ENCODE measurements around the gene IQCC.
"Not testable (repeated sequence)": the region's sequence is repeated elsewhere in the genome, so short reads cannot be mapped to it uniquely, and the experiment has no call there.

IQCC gene

DNA sequence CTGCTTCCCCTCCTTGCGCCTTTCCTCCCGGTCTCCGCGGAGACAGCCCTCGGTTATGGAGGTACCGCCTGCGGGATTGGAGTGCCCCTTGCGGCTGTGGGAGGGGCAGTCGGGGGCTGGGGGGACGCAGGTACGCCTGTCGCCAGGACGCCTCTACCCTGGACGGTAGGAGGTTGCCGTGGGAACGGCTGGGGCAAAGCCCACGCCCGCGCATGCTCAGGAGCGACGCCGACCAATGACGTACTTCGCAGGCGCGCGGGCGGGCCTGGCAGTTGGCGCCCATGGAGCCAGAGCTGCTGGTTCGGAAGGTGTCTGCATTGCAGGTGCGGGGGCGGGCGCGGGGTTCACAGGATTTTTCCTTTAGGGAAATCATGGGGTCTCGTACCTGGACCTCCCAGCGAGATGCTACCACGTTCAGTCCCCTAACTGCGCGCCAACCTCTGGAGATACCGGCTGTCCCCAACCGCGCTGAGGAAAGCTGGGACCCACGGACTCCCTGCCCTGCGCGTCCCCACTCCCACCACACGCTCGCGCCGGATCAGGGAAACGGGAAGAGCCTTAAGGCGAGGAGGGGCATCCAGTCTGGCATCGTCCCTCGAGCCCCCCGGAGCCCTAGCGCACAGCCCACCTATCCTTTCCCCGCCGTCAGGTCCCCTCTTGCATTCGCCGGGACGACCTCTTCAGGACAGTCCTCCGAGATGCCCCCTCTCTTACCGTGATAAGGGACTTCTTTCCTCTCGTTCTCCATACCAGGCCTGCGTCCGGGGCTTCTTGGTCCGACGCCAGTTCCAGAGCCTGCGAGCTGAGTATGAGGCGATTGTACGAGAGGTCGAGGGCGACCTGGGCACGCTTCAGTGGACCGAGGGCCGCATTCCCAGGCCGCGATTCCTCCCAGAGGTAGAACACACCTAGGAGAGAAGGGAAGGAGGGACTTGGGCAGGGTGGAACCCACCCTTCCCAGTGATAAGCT lies at the start of gene IQCC:
Gene IQCC (plus strand): TSS at position 271 of the 970 bp plus-strand sequence. CDS start 11 bp downstream, at position 282.
- peak; percentile 90 for DNase-seq

DNA sequence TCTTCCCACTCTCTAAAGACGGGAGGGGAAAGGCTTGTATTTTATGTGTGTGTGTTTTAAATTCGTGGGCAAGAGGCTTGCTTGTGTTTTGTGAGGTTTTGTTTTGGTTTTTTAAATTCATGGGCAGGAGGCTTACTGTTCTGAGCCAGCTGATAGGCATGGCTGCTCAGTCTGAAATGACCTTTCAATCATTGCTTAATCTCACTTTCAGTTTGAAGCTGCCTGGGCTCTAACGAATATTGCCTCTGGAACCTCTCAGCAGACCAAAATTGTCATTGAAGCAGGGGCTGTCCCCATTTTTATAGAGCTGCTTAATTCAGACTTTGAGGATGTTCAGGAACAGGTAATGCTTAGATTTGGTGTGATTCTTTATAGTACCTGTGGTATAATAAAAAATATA lies 46.3 kb upstream of the IQCC start:
- no peak for DNase-seq

DNA sequence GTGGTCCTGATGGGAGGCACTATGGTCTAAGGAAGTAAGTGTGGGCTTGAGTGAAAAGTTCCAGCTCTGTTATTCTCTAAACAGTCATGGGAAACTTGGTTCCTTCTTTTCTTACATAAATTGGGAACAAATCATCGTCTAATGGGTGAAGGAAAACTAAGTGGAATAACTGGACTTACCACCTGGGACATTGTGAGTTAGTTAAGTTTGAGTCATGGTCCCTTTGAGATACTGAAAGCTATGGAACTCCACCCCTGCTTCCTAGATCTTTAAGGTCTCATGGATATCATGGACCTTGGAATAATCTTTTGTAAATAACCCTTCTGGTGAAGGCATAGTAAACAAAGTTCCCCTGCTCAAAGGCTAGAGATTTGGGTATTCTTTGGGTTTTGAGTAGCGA lies 42.1 kb upstream of the IQCC start:
- no peak for DNase-seq

DNA sequence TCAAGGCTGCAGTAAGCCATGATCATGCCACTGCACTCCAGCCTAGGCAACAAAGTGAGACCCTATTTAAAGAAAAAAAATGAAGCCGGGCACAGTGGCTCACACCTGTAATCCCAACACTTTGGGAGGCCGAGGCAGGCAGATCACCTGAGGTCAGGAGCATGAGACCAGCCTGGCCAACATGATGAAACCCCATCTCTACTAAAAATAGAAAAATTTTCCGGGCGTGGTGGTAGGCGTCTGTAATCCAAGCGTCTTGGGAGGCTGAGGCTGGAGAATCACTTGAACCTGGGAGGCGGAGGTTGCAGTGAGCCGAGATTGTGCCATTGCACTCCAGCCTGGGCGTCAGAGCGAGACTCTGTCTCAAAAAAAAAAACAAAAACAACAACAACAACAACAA lies 39.8 kb upstream of the IQCC start:
- DNase-seq = not testable (repeated sequence)

DNA sequence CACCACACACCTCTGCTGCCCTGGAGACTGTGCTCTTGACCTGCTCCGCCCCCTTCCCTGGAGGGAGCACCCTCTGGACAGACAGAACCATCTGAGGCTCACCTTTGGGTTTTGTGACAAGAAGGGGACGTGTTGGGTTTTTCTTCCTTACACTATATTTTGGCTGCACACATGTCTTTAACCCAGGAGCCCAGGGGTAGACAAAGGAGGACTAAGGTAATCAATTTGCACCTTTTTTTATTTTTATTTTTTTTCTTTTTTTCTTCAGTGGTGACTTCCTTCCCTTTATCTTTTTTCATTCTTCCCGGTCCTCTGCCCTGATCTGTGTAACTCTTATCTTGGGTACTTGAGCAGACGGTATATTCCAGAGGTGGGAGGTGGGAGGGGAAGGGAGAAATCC lies 34.5 kb upstream of the IQCC start:
- no peak for DNase-seq

GRCh38 chr1:32172621-32173245 lies 32.7 kb upstream of the IQCC start:
- DNase-seq = no peak

DNA sequence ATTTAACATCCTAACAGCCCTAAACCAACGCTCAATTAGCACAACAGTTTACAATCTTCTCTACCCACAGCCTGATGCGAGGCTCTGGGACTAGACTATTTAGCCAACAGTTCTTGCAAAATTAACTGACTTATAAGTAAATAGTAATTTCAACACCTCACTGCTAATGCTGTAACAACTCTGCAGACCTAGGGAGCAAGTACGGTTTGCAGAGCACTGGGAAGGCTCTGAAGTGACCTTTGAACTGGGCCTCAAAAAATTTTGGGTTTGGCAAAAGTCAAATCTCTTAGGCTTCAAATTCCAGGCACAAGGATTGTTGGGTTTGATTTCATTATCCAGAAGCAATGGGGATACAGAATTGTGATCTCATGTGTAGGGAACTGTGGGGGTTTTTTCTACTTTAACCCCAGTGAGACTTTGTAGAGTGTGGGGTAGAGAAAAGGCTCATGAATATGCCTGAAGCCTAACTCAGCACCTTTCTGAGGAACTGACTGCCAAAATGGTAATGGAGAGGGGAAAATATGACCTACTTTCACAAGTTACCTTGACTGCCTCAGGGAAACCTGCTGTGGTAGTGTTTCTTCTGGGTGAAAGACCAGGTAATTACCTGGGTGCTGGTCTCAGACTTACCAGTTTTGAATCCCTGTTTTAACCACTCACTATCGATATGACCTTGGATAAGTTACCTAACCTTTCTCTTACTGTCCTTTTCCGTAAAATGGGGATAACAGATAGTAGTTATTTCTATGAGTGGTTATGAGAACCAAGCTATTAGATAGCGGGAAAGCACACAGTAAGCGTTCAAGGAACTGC lies 26.9 kb upstream of the IQCC start:
- DNase-seq = no peak

DNA sequence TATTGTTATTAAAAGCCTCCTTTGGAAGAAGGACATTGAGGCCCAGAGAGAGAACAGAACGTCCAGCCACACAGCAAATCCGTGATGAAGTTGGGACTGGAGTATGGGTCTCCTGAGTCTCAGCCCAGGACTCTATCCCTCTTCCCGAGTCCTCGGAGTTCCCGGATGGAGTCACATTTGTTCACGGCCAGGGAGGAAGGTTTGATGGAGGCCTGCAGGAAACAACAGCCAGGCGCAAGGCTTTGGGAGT lies 26.4 kb upstream of the IQCC start:
- no peak for DNase-seq

- peak; percentile 90 for DNase-seq
Observed at GRCh38 chr1:32179443-32180185, 25.9 kb upstream of the IQCC start, which contains the start of gene TXLNA. Gene TXLNA (plus strand): TSS chr1:32179675. CDS start chr1:32180346, 671 bp downstream.

DNA sequence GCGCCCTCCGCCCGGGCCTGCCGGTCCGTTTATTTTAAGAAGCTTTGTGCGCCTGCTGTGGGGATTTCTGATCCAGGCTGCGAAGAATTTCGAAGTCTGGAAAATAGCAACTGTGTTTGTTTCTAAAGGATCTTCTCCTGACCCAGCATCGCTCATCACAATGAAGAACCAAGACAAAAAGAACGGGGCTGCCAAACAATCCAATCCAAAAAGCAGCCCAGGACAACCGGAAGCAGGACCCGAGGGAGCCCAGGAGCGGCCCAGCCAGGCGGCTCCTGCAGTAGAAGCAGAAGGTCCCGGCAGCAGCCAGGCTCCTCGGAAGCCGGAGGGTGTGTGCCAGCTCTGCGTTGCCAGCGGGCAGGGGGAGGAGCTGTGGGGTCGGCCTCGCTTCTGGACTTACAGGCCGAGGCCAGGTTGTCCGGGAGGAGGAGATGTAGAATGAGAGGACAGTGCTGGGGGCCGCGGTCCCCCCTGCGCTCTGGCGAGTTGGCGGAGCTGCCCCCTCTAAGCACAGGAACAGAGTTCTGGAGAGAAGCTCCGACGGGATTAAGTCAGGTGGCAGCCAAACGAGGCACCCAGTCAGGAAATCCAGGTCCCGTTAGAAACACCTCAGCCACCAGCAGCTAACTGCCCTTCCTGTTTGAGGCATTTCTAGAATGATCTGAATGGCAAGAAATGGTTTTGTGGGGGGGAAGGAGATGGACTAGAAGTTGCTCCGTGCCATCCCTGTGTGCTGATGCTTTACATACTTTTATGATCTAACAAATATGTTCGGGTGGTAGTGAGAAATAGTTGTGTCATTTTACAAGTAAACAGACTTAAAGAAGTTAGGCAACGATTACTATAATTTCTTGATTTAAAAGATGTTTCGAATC lies 25.0 kb upstream of the IQCC start:
- peak; percentile 34 for DNase-seq

- DNase-seq = no peak
Observed at GRCh38 chr1:32181065-32181464, 24.4 kb upstream of the IQCC start.

DNA sequence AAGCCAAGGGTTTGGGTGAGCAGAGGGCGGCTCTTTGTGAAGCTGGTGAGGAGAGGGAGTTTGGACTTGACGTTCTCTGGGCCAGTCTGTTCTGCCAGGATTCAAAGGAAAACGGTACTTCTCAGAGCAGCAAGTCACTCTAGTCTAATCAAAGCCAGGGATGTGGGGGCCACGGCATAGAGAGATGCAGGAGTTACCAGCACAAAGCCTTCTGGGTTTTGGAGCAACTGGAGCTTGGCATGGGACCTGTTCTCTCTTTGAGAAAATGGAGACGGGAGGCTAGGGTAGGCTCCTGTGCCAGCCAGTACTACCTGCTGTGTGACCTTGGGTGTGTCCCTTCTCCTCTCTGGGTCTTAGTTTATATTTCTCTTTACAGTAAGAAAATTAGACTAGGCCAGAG lies 23.9 kb upstream of the IQCC start:
- DNase-seq = no peak

GRCh38 chr1:32182060-32182459 lies 23.4 kb upstream of the IQCC start:
- no peak for DNase-seq

DNA sequence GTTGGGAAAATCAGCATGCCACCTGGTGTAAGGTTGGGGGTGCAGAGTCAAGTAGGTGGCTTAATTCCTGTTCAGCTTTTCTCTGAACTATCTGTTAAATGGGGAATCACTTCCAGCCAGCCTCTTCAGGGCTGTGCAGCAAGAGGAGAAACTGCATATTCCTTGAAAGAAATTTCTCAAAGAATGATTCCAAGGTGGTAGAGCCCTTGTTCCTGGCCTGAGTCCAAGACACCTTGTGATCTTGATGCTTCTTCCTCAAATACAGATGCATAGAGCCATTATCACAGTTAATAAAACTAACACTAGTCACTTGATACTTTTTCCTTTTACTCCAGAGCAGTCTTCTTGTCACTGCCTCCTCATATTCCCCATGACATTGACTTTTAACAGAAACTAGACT lies 20.8 kb upstream of the IQCC start:
- DNase-seq = no peak

DNA sequence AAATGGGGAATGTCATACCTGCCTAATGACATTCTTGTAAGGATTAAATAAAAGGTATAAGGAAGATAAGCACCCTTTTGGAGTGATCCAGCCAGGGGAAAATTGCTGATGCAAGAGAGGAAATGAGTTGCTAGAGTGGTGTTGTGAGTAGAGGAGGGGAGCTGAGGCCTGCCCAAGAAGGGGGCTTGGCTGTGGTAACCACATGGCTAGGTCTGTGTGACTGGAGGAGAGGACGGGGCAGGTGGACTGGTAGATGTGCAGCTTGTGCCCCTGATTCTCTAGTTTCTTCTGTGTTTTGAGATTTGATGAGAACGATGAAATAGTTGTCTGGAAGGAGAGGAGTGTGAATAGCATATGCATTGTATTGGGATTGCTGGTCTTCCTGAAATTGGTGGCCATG lies 19.4 kb upstream of the IQCC start:
- DNase-seq = no peak

DNA sequence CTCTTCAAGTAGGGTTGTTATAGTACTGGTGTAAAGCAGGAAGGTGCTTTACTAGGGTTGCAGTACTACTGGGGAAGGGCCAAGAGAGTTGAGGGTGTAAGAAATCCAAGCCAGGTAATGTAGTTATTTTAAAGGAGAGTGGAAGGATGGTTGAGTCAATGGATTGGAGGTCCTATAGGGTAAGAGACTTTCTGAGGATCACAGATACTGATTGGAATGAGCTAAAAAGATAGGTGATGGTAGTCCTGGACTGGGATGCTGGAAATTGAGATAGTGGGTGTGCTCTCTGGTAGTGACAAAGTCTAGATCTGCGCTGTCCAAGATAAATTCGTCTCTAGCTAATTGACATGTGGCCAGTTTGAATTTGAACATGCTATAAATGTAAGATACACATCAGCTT lies 19.0 kb upstream of the IQCC start:
- DNase-seq = no peak

DNA sequence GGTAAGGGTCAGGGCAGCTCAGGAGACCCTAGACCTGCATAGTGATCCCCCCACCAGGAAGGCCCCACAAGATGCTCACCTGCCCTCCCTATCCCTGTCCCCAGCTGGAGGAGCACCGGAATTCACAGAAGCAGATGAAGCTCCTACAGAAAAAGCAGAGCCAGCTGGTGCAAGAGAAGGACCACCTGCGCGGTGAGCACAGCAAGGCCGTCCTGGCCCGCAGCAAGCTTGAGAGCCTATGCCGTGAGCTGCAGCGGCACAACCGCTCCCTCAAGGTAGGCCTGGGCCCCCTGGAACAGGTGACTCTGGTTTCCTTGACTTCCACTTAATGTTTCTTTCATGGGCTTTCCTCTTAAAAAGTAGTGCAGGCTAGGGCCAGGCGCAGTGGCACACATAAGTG lies 17.6 kb upstream of the IQCC start:
- DNase-seq = no peak

GRCh38 chr1:32192220-32192948 lies 13.1 kb upstream of the IQCC start:
- DNase-seq = no peak

DNA sequence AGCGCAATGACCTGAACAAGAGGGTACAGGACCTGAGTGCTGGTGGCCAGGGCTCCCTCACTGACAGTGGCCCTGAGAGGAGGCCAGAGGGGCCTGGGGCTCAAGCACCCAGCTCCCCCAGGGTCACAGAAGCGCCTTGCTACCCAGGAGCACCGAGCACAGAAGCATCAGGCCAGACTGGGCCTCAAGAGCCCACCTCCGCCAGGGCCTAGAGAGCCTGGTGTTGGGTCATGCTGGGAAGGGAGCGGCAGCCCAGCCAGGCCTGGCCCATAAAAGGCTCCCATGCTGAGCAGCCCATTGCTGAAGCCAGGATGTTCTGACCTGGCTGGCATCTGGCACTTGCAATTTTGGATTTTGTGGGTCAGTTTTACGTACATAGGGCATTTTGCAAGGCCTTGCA lies 10.5 kb upstream of the IQCC start:
- DNase-seq = no peak

DNA sequence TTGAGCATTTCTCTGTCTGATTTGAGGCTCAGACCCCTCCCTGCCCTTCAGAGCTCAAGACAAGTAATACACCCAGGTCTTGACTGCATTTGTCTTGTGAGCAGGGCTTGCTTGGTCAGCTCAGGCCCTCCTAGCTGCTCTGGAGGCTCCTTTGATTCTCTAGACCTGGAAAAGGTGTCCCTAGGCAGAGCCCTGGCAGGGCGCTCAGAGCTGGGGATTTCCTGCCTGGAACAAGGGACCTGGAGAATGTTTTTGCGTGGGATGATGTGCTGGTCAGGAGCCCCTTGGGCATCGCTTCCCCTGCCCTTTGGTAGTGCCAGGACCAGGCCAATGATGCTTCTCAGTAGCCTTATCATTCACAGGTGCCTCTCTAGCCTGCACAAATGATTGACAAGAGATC lies 9.9 kb upstream of the IQCC start:
- no peak for DNase-seq
